ENCODE data around the gene HCFC1R1.
"Not testable (repeated sequence)": the region's sequence is repeated elsewhere in the genome, so short reads cannot be mapped to it uniquely, and the experiment has no call there.

The HCFC1R1 gene

GRCh38 chr16:3056336-3057180, 32.8 kb upstream of the HCFC1R1 start:
- no peak for DNase-seq

GRCh38 chr16:3055734-3056115, 32.0 kb upstream of the HCFC1R1 start:
- not testable (repeated sequence) for DNase-seq

- DNase-seq, result no peak
Measured at GRCh38 chr16:3054965-3055733, 31.4 kb upstream of the HCFC1R1 start.

- DNase-seq, result not testable (repeated sequence)
Measured at GRCh38 chr16:3053330-3053710, 29.6 kb upstream of the HCFC1R1 start.

- DNase-seq, result not testable (repeated sequence)
Measured at GRCh38 chr16:3052571-3053329, 29.0 kb upstream of the HCFC1R1 start.

- DNase-seq, result no peak
Measured at GRCh38 chr16:3051494-3051893, 27.8 kb upstream of the HCFC1R1 start.

- no peak for DNase-seq
Measured at GRCh38 chr16:3051009-3051408, 27.3 kb upstream of the HCFC1R1 start.

DNA sequence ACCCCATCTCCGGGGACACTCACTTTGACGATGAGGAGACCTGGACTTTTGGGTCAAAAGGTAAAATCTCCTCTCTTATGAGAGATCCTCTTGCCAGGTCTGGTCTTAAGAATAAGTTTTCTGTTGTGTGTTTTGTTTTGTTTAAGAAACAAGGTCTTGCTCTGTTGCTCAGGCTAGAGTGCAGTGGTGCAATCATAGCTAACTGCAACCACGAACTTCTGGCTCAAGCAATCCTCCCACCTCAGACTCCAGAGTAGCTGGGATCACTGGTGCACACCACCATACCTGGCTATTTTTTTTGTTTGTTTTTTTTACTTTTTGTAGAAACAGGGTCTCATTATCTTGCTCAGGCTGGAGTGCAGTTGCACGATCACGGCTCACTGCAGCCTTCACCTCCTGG, 26.7 kb upstream of the HCFC1R1 start:
- DNase-seq, result no peak

DNA sequence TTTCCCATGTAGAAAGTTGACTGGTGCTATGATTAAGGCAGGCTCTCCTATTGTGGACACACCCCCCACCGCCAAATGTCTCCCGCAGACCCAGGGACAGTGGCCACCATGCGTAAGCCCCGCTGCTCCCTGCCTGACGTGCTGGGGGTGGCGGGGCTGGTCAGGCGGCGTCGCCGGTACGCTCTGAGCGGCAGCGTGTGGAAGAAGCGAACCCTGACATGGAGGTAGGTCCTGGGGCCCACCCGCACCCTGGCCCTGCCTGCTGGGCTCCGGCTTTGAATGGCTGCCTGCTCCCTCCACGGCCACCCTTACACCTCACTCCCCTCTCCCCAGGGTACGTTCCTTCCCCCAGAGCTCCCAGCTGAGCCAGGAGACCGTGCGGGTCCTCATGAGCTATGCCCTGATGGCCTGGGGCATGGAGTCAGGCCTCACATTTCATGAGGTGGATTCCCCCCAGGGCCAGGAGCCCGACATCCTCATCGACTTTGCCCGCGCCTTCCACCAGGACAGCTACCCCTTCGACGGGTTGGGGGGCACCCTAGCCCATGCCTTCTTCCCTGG, 26.3 kb upstream of the HCFC1R1 start:
- DNase-seq, result no peak

GRCh38 chr16:3047387-3047720, 23.6 kb upstream of the HCFC1R1 start:
- DNase-seq, result no peak

- no peak for DNase-seq
Measured at GRCh38 chr16:3046641-3047386, 23.1 kb upstream of the HCFC1R1 start.

GRCh38 chr16:3045758-3046640, 22.3 kb upstream of the HCFC1R1 start, which contains the start of gene MMP25:
Gene MMP25 (plus strand): TSS chr16:3046561. CDS start chr16:3046918, 357 bp downstream.
- DNase-seq, result no peak

- no peak for DNase-seq
Measured at GRCh38 chr16:3044708-3045107, 21.0 kb upstream of the HCFC1R1 start.

- no peak for DNase-seq
Measured at GRCh38 chr16:3042376-3042775, 18.6 kb upstream of the HCFC1R1 start.

- DNase-seq, result no peak
Measured at GRCh38 chr16:3038896-3039295, 15.2 kb upstream of the HCFC1R1 start.

- DNase-seq, result no peak
Measured at GRCh38 chr16:3038256-3038655, 14.5 kb upstream of the HCFC1R1 start.

DNA sequence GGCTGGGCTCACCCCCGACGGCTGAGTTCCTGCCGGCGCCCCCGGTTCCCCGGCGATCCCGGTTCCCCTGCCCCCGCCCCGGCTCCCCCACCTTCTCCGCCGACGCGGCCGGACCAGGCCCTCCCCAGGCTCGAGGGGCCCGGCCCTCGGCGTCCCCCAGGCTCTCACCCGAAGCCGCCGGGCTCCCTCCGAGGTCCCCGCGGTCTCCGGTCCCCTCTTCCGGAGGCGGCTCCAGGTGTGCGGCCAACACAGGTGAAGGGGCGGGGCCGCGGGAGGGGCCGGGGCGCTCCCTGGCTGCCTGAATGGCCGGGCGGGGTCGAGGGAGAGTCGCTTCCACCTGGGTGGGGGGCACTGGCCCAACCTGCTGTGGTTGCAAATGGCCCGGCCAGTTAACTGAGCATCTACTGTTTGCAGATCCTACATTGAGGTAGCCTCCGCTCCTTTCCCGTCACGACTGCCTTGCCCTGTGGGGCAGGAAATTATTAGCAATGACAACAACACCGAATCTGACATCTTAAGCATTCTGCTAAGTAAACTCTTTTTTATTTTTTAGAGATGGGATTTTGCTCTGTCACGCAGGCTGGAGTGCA, 13.1 kb upstream of the HCFC1R1 start, which contains the start of gene BICDL2:
TSS of gene BICDL2 (minus strand) at position 219 of the 590 bp plus-strand sequence. CDS start 1,448 bp downstream, outside the sequence.
- no peak for DNase-seq

DNA sequence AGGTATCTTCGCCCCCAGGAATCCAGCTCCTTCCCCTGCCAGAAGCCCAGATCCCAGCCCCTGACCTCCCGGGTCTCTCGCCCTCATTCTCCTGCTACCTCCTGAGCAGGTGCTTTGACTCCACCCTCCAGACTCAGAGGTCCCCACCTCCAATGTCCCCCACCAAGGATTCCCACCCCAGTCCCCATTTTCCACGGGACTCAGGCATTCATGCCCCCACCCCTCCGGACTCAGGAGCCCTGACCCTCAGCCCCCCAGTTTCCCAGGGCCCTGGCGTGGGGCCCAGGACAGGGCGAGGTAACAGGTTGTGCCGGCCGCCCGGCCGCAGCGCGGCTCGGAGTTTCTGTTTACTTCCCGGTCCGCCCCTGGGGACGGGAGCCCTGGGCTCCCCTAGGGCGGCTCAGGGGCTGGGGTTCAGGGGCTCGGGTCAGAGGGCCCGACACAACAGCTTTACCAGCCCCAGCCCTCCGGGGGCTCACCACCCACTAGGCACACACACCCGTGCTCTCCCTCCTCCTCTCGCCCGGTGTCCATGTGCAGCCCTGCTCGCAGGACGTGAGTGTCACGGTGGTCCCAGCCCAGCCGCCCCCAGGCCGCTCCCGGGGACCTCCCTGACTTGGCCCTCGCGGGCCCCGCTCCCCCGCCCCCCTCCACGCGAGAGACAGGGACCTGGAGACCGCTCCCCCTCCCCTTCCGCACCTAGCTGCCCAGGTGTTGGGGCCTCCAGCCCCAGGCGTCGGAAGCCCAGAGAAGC, 12.4 kb upstream of the HCFC1R1 start:
- DNase-seq, result no peak

DNA sequence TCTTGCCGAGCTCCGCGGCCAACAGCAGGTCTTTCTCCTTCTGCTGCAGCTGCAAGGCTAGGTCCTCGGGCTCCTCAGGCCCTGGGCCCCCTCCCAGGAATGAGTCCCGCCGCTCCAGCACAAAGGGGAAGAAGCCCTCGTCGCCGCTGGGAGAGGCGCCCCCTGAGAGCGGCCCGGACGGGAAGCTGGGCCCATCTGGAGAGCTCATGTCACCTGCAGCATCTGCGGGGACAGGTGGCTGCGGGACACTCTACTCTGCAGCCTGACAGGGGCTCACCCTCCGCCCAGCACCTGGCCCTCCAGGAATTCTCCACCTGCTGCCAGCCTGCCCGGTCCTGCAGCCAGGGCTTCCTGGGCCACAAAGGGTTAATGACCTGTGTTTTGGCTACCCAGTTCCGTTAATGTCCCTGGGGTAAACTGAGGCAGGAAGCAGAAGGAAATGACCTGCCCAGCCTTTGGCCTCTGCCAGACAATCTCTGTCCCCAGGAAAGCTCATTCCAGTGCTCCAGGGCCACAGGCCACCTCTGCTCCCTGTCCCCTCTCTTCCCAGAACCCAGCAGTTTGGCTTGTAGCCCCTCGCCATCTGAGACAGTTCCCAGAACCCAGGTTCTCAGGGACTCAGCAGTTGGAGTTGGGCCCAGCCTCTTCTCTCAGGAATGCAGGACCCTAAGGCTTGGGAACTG, 11.7 kb upstream of the HCFC1R1 start:
- DNase-seq, result no peak

Data from NCI-H1694 (cell line).